ENCODE results near the gene CTDSPL.

The CTDSPL gene

GRCh38 chr3:37853691-37854413 lies 7.8 kb upstream of the CTDSPL start:
- DNase-seq (ENCODE audit: low read depth): no peak

GRCh38 chr3:37855363-37855970 lies 6.2 kb upstream of the CTDSPL start:
- DNase-seq (ENCODE audit: low read depth): peak; percentile 65

DNA sequence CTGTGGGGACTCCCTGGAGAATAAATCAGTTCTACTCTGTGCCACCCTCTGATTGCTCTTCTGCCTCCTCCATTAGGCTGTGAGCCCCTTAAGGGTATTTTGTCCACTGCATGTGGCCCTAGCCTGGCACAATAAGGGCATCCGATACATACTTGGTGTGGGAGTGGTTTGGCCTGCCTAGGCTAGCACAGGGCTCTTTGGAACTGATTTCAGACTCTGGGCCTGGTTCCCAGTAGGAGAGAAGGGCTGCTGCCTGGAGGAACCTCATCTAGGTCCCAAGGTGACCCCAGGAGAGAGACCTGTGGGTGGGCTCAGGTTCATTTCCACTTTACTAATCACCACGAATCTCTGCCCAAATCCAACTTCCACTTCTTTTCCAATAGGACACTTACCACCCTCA lies 5.3 kb upstream of the CTDSPL start:
- no peak for DNase-seq (ENCODE audit: low read depth)

GRCh38 chr3:37858742-37859141 lies 2.9 kb upstream of the CTDSPL start:
- DNase-seq (ENCODE audit: low read depth): no peak

DNA sequence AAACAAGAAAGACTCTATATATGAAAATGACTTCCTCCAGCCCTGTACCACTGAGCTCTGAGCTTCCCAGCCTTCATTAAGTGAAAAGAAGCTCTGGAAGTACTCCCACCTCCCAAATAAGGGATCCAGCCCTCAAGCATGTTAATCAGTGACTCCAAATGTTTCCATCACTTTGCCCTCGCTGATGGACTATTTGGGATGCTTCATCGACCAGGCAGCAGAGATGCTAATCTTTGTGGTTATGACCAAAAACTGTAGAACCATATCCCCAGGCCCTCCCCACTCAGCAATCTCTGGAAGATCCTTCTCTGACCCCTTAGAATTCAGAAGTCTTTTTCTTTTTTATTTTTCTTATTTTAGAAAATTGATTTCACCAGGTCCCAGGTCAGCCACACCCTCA lies 2.3 kb upstream of the CTDSPL start:
- DNase-seq (ENCODE audit: low read depth): no peak

DNA sequence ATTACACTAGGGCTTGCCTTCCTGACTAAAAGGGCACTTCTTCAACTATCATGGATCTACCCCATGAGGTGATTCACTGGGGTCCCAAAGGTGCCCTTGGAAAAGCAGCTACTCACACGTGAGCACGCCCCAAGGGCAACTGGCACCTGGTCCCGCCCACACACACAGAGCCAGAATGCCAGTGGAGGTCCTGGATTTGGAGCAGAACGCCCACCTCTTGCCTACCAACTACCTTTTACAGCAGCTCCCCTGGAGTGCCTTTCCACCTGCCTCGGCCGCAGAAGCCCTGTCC lies 1.8 kb upstream of the CTDSPL start:
- DNase-seq (ENCODE audit: low read depth): no peak

GRCh38 chr3:37862219-37862902 lies 681 bp downstream of the CTDSPL start:
- DNase-seq (ENCODE audit: low read depth): no peak

- DNase-seq (ENCODE audit: low read depth): no peak
Observed at GRCh38 chr3:37862903-37863815, 1.5 kb downstream of the CTDSPL start.

DNA sequence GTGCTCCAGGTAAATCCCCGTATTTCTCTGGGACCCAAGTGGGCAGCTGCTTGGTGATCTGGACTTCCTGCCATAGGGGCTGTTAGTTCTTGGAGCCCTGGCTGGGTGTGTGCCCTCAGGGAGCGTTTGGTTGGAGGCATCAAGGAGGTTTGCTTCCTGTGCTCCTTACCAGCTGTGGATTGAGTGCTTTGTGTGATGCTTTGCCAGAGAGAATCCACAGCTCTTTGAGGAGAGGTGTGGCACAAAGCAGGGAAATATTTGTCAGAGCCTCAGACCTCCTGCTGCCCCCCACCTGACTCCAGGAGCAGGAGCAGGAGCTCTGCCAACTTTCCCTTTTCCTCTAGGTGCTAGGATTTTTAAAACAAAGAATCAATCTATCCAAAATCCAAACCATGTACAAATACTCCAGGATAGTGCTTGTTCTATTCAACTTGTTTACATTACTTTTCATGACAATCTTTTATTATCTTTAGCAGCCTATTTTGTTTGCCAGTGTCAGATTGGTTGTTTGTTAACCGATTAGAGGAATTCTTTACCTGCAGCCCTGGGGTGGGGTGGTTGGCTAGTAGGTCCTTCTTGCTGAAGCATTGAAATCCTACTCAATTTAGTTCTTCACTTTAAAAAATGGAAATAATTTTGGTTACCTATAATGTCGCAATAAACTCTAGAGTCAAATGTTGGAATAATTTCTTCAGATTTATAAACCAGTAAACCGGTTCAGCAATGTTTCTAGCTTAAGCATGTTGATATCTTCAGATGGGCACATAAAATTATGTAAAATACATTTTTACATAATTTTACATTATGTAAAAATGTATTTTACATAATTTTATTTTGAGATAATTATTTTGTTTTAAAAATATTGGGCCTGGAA lies 2.5 kb downstream of the CTDSPL start:
- no peak for DNase-seq (ENCODE audit: low read depth)

DNA sequence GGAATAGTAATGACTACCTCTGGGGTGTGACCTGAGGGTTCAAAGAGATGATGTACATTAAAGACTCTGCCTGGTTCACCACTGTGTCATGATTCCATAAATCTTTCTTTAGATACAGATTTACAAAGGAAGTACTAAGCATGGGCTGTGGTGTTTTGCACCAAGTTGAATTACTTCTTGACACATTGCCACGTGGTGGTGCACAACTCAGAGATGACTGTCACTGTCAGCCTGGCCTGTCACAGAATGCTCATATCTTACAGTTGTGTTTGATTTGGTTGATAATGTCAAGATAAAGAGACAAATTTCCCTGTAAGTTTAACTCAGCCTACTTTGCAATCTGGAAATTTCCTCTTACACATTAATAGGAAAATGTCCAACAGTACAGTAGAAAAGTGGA lies 3.2 kb downstream of the CTDSPL start:
- no peak for DNase-seq (ENCODE audit: low read depth)

DNA sequence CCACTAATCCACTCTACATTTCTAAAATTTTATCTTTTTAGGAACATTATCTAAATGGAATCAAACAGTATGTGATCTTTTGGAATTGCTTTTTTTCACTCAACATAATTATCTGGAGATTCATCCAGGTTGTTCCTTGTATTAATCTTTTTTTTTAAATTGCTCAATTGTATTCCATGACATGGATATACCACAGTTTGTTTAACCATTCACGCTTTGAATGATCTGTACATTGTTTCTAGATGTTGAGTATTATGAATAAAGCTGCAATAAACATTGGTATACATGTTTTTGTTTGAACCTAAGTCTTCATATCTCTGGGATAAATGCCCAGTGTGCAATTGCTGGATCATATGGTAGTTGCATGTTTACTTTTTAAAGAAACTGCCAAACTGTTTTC lies 5.5 kb downstream of the CTDSPL start:
- DNase-seq (ENCODE audit: low read depth): no peak

DNA sequence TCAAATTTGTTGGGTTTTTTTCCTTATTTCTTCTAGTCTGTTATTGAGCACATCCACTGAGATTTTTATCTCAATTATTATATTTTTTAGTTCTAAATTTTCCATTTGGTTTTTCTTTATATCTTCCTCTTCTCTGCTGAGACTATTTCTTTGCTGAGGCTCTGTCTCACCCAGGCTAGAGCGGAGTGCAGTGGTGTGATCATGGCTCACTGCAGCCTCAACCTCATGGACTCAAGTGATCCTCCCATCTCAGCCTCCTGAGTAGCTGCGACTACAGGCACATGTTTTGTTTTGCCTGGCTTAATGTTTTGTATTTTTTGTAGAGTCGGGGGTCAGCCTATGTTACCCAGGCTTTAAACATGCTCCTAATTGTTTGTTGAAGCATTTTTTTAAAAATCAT lies 10.2 kb downstream of the CTDSPL start:
- no peak for DNase-seq (ENCODE audit: low read depth)

DNA sequence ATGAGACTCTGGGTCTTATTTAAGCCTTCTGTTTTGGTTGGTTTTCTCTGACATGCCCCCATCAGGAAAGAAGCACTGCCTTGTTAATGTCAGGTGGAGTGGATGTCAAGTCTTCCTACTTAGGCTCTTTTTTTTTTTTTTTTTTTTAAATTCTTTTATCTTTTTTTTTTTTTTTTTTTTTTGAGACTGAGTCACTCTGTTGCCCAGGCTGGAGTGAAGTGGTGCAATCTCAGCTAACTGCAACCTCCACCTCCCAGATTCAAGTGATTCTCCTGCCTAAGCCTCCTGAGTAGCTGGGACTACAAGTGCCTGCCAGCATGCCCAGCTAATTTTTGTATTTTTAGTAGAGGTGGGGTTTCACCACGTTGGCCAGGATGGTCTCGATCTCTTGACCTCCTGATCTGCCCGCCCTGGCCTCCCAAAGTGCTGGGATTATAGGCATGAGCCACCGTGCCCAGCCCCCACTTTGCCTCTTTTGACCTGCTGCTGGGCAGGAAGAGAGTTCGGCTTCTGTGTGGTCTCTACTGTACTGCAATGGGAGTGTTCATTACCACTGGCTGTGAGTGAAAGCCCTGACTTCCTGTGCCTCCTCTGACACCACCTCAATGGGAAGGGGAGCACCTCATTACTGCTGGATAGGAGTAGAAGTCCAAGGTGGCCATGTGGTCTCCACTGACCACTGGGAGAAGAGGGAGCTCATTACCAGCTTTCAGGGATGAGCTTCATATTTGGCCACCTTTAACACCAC lies 10.9 kb downstream of the CTDSPL start:
- DNase-seq (ENCODE audit: low read depth): no peak

GRCh38 chr3:37876279-37876678 lies 14.6 kb downstream of the CTDSPL start:
- no peak for DNase-seq (ENCODE audit: low read depth)

GRCh38 chr3:37882711-37883110 lies 21.0 kb downstream of the CTDSPL start:
- DNase-seq (ENCODE audit: low read depth): no peak

- DNase-seq (ENCODE audit: low read depth): no peak
Observed at GRCh38 chr3:37885814-37886213, 24.1 kb downstream of the CTDSPL start.

DNA sequence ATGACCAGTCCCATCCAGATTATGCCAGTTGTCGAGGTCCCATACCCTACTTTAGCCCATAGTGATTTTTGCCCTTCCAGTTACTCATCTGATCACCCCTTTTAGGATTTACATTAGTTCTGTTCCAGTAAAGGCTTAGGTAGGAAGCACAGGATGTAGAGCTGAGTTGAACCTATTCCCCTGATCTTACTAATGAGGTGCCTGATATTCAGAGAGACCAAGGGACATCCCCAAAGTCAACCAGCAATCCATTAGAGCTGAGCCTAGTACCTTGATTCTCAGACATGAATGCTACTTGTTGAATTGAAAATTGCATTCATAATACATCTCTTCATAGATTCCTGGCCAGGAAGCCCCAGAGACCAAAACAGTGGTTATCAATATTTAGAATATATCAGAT lies 24.7 kb downstream of the CTDSPL start:
- no peak for DNase-seq (ENCODE audit: low read depth)

DNA sequence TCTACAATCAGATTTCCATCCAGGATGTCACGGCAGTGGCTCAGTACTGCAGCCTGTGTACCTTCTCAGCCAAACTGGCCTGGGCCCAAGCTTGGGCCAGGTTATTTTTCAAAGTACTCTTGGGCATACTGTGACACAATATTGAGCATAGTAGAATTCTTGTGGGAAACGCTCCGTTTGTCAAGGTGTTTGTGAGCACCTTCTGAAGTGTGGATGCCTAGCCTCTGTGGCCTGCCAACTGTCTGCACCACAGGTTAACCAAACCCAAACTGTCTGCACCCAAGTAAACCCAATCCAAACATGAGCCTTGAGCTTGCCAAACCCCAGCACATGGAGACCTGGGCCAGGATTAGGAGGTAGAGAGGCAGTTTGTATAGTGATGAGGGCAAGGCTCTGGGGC lies 25.4 kb downstream of the CTDSPL start:
- DNase-seq (ENCODE audit: low read depth): no peak

- DNase-seq (ENCODE audit: low read depth): no peak
Observed at GRCh38 chr3:37887824-37888223, 26.1 kb downstream of the CTDSPL start.

GRCh38 chr3:37888421-37888820 lies 26.7 kb downstream of the CTDSPL start:
- DNase-seq (ENCODE audit: low read depth): no peak

GRCh38 chr3:37890522-37890921 lies 28.8 kb downstream of the CTDSPL start:
- DNase-seq (ENCODE audit: low read depth): no peak

Data from stimulated activated CD8-positive, alpha-beta memory T cell treated with anti-CD3 and anti-CD28 coated beads, Interleukin-7, amount 100 ng/mL, for 24 hours (primary cell).